Erythroblast (primary cell): ENCODE measurements around the gene ILF3.

Experiments used
- GATA1 ChIP-seq: IDR thresholded peaks from 2 replicates; pipeline ENCODE4 v1.6.1; 2011; ENCODE audit warnings: low read depth, mild to moderate bottlenecking, control low read depth, low read length, moderate library complexity
- POLR2A ChIP-seq: IDR thresholded peaks from 2 replicates; pipeline ENCODE4 v1.6.1; 2011; ENCODE audit warnings: mild to moderate bottlenecking, low read length

DNA sequence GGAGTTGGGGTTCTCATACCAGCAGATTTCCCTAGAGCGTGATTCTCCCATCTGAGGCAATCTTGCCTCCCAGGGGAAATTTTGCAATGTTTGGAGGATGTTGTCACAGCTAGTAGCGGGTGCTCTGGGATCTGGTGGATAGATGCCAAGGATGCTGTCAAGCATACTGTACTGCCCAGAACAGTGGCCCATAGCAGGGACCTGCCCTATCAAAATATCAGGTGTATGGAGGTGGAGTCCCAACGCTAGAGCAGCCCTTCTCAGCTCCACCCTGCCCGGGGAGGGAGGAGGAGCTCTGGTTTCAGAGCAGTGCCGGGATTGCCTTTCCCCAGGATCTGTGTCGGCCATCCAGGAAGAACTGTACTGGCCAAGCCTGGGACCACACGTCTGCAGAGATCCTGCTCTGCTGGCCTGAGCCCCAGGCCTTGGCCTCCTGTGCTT lies 36.2 kb downstream of the ILF3 start:
- TF ChIP-seq POLR2A (no peak), GATA1 (no peak)
